H9 (cell line): ENCODE data around the gene KRT8. TPM values are rescaled to one million over a fixed set of nuclear protein-coding genes. Genes with fewer than 3 reads are reported as not detected.
A peak's percentile ranks its signal among the peaks of the same experiment; 100 is the strongest.

Experiments used
- DNase-seq: peaks from one replicate; pipeline ENCODE4 v3.0.0-alpha.2; 2017
- H2AFZ ChIP-seq: one replicate; pipeline ENCODE4 v1.6.1; 2013; ENCODE audit warnings: mild to moderate bottlenecking, low read length, control low read depth, moderate library complexity
- H2AK5ac ChIP-seq: 2 replicates; pipeline ENCODE4 v1.6.1; 2013; ENCODE audit warnings: low read length, control low read depth, mixed read lengths; ENCODE audit not compliant: insufficient read length
- H2BK120ac ChIP-seq: one replicate; pipeline ENCODE4 v1.6.1; 2013; ENCODE audit warnings: low read depth, mild to moderate bottlenecking, low read length, control low read depth, inconsistent platforms; ENCODE audit not compliant: poor library complexity, severe bottlenecking
- H2BK12ac ChIP-seq: 2 replicates; pipeline ENCODE4 v1.6.1; 2013; ENCODE audit warnings: low read length, control low read depth, mixed read lengths, low read depth; ENCODE audit not compliant: insufficient read length
- H2BK15ac ChIP-seq: 2 replicates; pipeline ENCODE4 v1.6.1; 2013; ENCODE audit warnings: low read depth, low read length, control low read depth
- H2BK20ac ChIP-seq: one replicate; pipeline ENCODE4 v1.6.1; 2013; ENCODE audit warnings: low read depth, mild to moderate bottlenecking, low read length, control low read depth, inconsistent platforms; ENCODE audit not compliant: poor library complexity, severe bottlenecking
- H2BK5ac ChIP-seq: 2 replicates; pipeline ENCODE4 v1.6.1; 2013; ENCODE audit warnings: low read length, control low read depth, mixed read lengths; ENCODE audit not compliant: insufficient read length
- H3K14ac ChIP-seq: 2 replicates; pipeline ENCODE4 v1.6.1; 2013; ENCODE audit warnings: low read length, control low read depth; ENCODE audit not compliant: insufficient read depth
- H3K18ac ChIP-seq: 2 replicates; pipeline ENCODE4 v1.6.1; 2013; ENCODE audit warnings: low read depth, mild to moderate bottlenecking, mixed read lengths, low read length, control low read depth; ENCODE audit not compliant: insufficient read length
- H3K23ac ChIP-seq: 2 replicates; pipeline ENCODE4 v1.6.1; 2013; ENCODE audit warnings: low read length, control low read depth, mixed read lengths, low read depth; ENCODE audit not compliant: insufficient read length
- H3K23me2 ChIP-seq: 2 replicates; pipeline ENCODE4 v1.6.1; 2013; ENCODE audit warnings: low read depth, mild to moderate bottlenecking, mixed read lengths, low read length, control low read depth; ENCODE audit not compliant: insufficient read length, poor library complexity, severe bottlenecking
- H3K27ac ChIP-seq: 2 replicates; pipeline ENCODE4 v1.5.1; 2013; ENCODE audit warnings: low read length, control low read depth, mixed read lengths, low read depth; ENCODE audit not compliant: insufficient read length
- H3K27me3 ChIP-seq: 2 replicates; pipeline ENCODE4 v1.6.1; 2013; ENCODE audit warnings: low read length, control low read depth, inconsistent platforms; ENCODE audit not compliant: insufficient read depth
- H3K4ac ChIP-seq: 2 replicates; pipeline ENCODE4 v1.6.1; 2013; ENCODE audit warnings: low read depth, mild to moderate bottlenecking, control low read depth, inconsistent platforms, low read length, moderate library complexity
- H3K4me1 ChIP-seq: 2 replicates; pipeline ENCODE4 v1.6.1; 2013; ENCODE audit warnings: low read length, control low read depth, inconsistent platforms; ENCODE audit not compliant: insufficient read depth
- H3K4me2 ChIP-seq: 2 replicates; pipeline ENCODE4 v1.6.1; 2013; ENCODE audit warnings: low read length, control low read depth, mixed read lengths; ENCODE audit not compliant: insufficient read length, insufficient read depth
- H3K56ac ChIP-seq: 2 replicates; pipeline ENCODE4 v1.6.1; 2013; ENCODE audit warnings: low read depth, mild to moderate bottlenecking, mixed read lengths, low read length, control low read depth; ENCODE audit not compliant: insufficient read length
- H3K79me1 ChIP-seq: 2 replicates; pipeline ENCODE4 v1.6.1; 2013; ENCODE audit warnings: low read depth, mild to moderate bottlenecking, moderate library complexity, low read length, control low read depth, inconsistent platforms; ENCODE audit not compliant: insufficient read depth, poor library complexity, severe bottlenecking
- H3K79me2 ChIP-seq: 2 replicates; pipeline ENCODE4 v1.6.1; 2013; ENCODE audit warnings: low read length, control low read depth, inconsistent platforms; ENCODE audit not compliant: insufficient read depth
- H3K9ac ChIP-seq: 2 replicates; pipeline ENCODE4 v1.6.1; 2013; ENCODE audit warnings: low read length, control low read depth, mixed read lengths; ENCODE audit not compliant: insufficient read length; ENCODE audit errors: extremely low read depth
- H3K9me3 ChIP-seq: one replicate; pipeline ENCODE4 v1.6.1; 2013; ENCODE audit warnings: low read depth, low read length, inconsistent platforms; ENCODE audit not compliant: control insufficient read depth
- H3T11ph ChIP-seq: one replicate; pipeline ENCODE4 v1.6.1; 2013; ENCODE audit warnings: mild to moderate bottlenecking, low read length, control low read depth, inconsistent platforms
- H4K20me1 ChIP-seq: one replicate; pipeline ENCODE4 v1.6.1; 2013; ENCODE audit not compliant: control insufficient read depth, insufficient read length, insufficient read depth
- H4K5ac ChIP-seq: 2 replicates; pipeline ENCODE4 v1.6.1; 2013; ENCODE audit warnings: low read depth, mild to moderate bottlenecking, mixed read lengths, low read length, control low read depth; ENCODE audit not compliant: insufficient read length
- H4K8ac ChIP-seq: replicated peaks from 2 replicates; pipeline ENCODE4 v1.6.1; 2013; ENCODE audit warnings: low read length, control low read depth, mixed read lengths, low read depth; ENCODE audit not compliant: insufficient read length
- H4K91ac ChIP-seq: 2 replicates; pipeline ENCODE4 v1.6.1; 2013; ENCODE audit warnings: low read depth, mild to moderate bottlenecking, moderate library complexity, mixed read lengths, low read length, control low read depth; ENCODE audit not compliant: insufficient read length
- H3K27ac Mint-ChIP-seq, 3 experiments: 2 replicates in 2 of 3; 3 replicates in 1 of 3; pipeline ENCODE4 v1.8.0; 2020 to 2021; ENCODE audit warnings: mixed read lengths in 3 of 3, mild to moderate bottlenecking in 1 of 3, moderate library complexity in 1 of 3
- H3K27me3 Mint-ChIP-seq: 2 replicates; pipeline ENCODE4 v1.8.0; 2021; ENCODE audit warnings: low read depth, mild to moderate bottlenecking, moderate library complexity, mixed read lengths
- H3K36me3 Mint-ChIP-seq, 3 experiments: 2 replicates in 2 of 3; 3 replicates in 1 of 3; pipeline ENCODE4 v1.8.0; 2020 to 2021; ENCODE audit warnings: low read depth in 3 of 3, mixed read lengths in 3 of 3; ENCODE audit not compliant: insufficient read depth in 1 of 3
- H3K4me1 Mint-ChIP-seq, 2 experiments: 2 replicates each; pipeline ENCODE4 v1.8.0; 2020; ENCODE audit warnings: mixed read lengths in 2 of 2
- H3K4me3 Mint-ChIP-seq, 2 experiments: 2 replicates in 1 of 2; 3 replicates in 1 of 2; pipeline ENCODE4 v1.8.0; 2020 to 2021; ENCODE audit warnings: mild to moderate bottlenecking in 2 of 2, mixed read lengths in 2 of 2, moderate library complexity in 1 of 2
- H3K9me3 Mint-ChIP-seq, 2 experiments: 2 replicates in 1 of 2; 3 replicates in 1 of 2; pipeline ENCODE4 v1.8.0; 2020; ENCODE audit warnings: mild to moderate bottlenecking in 2 of 2, mixed read lengths in 2 of 2, moderate library complexity in 1 of 2
- WGBS: extraction: QIAGEN DNeasy Blood & Tissue Kit; methylation state at CpG from one replicate; pipeline ENCODE4 v1.1.7; 2013; ENCODE audit warnings: missing lambda C conversion rate, low lambda C conversion rate, mixed read lengths; ENCODE audit not compliant: insufficient read length; ENCODE audit errors: extremely low coverage; 5-methylcytosine and 5-hydroxymethylcytosine counted together
- total RNA-seq: library from RNA; stranded (reverse); gene quantifications from 2 replicates; pipeline ENCODE4 v1.2.1, GENCODE V29; 2021
- TF ChIP-seq, protein P1 (sequence below): fragments of 200-600 bp; sonication (generic); conservative IDR thresholded peaks from 3 replicates; pipeline ENCODE4 v1.8.0; 2021; ENCODE audit warnings: antibody characterized with exemption, mild to moderate bottlenecking

KRT8 gene
- total RNA-seq, 1 experiment from 2014 or later: 244 TPM

DNA sequence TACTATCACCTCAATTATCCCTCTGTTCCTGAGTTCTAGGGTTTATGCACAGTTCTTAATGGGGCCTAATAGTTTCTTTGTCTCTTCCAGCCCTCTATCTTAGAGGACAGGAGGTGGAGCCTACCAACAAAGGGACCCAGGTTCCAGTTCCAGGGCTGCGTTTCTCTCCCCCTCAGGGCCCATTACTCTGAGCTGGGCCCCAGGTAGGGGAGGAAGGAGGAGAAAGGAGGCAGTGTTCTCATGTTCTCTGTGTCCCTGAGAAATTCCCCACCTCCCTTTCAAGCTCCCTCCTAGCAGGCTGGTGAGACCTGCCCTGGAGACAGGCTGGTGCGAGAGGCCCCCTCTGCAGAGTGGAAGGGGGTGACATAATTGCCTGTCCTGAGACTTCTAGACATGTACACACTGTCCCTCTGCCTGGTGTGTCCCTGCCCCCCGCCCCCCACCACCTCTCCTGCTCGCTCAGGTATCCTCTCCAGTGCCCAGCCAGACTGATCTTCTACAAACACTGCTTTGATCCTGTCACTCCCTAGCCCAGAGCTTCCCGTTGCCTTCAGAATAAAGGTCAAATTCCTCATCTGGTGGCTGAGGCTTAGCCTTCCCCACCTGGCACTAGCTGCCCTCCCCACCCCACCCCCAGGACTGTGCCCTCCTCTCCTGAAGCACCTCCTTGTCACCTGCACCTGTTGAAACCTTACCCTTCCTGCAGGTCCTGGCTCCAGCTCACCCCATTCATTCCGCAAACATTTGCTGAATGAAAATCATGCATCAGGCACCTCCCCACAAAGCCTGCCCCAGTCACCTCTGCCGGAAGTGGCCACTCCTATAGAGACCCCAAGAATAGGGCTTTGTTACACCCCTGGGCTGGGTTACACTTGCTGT lies 21.1 kb upstream of the KRT8 start:
- H3K27ac Mint-ChIP-seq: peak overlapping the region; percentile 57 to 88 (median 72); a peak in 3 of 7 replicates
- Histone ChIP-seq H2BK120ac (no peak overlapping the region), H3K23ac (no peak overlapping the region), H3K4ac (no peak overlapping the region), H3K23me2 (no peaks in the 10 kb centered on the region), H3K79me2 (no peaks in the 10 kb centered on the region), H2AK5ac (no peak overlapping the region), H4K8ac (no peak overlapping the region), H3K4me1 (peaks cover 14% of the 10 kb centered on the region; the same call in 1 of the 2 replicates), H2BK12ac (no peak overlapping the region), H4K20me1 (no peaks in the 10 kb centered on the region), H3K9ac (no peak overlapping the region), H2BK15ac (no peak overlapping the region), H3K4me2 (no peak overlapping the region), H3K27ac (no peak overlapping the region), H4K91ac (no peak overlapping the region), H3T11ph (no peak overlapping the region), H3K56ac (no peak overlapping the region), H2BK5ac (no peak overlapping the region), H2BK20ac (no peak overlapping the region), H3K18ac (peak overlapping the region; percentile 37), H2AFZ (no peak overlapping the region), H3K79me1 (no peaks in the 10 kb centered on the region), H3K14ac (peak overlapping the region; percentile 32; the same call in 1 of the 2 replicates), H3K27me3 (no peaks in the 10 kb centered on the region), H3K9me3 (no peaks in the 10 kb centered on the region), H4K5ac (no peak overlapping the region)
- H3K4me1 Mint-ChIP-seq: peaks cover 41 to 42% of the 10 kb centered on the region in 2 experiments
- TF ChIP-seq, protein P1, sequence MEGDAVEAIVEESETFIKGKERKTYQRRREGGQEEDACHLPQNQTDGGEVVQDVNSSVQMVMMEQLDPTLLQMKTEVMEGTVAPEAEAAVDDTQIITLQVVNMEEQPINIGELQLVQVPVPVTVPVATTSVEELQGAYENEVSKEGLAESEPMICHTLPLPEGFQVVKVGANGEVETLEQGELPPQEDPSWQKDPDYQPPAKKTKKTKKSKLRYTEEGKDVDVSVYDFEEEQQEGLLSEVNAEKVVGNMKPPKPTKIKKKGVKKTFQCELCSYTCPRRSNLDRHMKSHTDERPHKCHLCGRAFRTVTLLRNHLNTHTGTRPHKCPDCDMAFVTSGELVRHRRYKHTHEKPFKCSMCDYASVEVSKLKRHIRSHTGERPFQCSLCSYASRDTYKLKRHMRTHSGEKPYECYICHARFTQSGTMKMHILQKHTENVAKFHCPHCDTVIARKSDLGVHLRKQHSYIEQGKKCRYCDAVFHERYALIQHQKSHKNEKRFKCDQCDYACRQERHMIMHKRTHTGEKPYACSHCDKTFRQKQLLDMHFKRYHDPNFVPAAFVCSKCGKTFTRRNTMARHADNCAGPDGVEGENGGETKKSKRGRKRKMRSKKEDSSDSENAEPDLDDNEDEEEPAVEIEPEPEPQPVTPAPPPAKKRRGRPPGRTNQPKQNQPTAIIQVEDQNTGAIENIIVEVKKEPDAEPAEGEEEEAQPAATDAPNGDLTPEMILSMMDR: no peak
- H3K4me3 Mint-ChIP-seq: peak overlapping the region in 1 of 2 experiments; percentile 42; a peak in 2 of 5 replicates
- no CpG with 5 or more reads among the region's 7 CpGs for WGBS
- H3K9me3 Mint-ChIP-seq: no peaks in the 10 kb centered on the region
- H3K36me3 Mint-ChIP-seq: no peaks in the 10 kb centered on the region; a peak in 1 of 7 replicates
- peak; percentile 60 for DNase-seq
- H3K27me3 Mint-ChIP-seq: peaks cover 4% of the 10 kb centered on the region
